GM19395 (cell line): ENCODE results near the gene PSMG3.

Experiments used
- ATAC-seq: cut with Tn5 transposase; IDR thresholded peaks from one replicate; pipeline ENCODE4 v1.9.1; 2021; ENCODE audit warnings: mild to moderate bottlenecking, moderate library complexity; ENCODE audit not compliant: unreplicated experiment

Gene PSMG3

DNA sequence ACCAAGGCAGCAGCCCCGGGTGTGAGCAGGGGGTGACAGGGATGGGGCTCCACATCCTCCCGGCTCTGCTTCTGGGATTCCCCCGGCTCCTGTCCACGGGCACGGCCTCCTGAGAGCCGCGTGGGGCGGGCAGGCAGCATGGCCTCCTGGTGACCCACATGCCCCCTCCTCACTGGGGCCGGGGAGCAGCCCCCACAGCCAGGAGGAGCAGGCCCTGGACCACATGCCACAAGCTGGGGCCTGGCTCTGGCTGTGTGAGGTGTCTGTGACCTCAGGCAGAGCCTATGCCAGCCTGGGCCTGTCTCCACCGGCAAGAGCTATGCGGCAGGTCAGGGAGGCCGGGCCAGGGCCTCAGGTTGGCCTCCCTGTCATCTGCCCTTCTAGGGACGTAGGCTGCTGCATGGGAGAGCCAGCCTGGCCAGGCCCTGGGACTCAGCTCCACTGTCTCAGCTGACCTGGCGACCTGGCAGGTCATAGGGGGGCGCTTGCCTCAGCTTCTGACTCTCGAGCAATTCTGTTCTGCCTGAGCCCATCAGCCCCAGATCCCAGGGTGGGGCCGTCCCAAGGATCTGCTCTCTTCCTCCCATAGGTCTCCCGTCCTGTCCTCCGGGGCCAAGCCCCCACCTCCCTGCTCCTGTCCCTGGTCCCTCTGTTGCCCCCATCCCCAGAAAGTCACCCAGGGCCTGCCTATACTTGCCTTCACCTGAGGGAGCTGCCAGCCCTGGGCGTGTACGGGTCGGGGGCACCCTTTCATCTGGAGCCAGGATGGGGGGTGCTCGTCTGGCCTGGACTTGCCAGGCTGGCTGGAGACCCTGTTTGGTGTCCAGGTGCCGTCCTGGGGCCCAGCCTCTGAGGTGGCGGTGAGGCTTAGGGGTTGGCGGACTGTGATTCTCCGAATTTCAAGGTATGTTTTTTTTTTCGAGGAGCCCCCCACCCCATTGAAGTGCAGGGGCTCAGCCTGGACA, 9.9 kb downstream of the PSMG3 start:
- ATAC-seq: no peak

- no peak for ATAC-seq
These were observed 10.8 kb downstream of the PSMG3 start for GRCh38 chr7:1558841-1559625.

- ATAC-seq: no peak
These were observed 11.5 kb downstream of the PSMG3 start for GRCh38 chr7:1558181-1558811.

DNA sequence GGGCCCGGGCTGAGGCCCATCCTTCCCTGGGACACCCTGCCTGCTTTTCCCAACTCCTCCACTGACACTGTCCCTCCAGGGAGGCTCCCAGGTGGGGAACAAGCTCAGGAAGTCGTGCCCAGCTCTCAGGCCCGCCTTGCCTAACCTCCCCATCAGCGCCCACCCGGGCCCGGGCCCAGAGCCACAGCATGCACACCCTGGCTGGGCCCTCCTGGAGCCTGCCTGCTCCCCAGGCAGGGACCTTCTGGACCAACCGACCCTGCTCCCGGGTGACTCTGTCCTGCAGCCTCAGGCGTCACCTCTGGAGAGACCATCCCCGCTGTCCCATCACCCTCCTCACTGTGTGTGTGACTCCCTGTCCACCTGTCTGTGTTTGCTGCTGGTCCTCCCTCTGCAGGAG, 12.1 kb downstream of the PSMG3 start:
- no peak for ATAC-seq

GRCh38 chr7:1557006-1557405, 12.8 kb downstream of the PSMG3 start:
- no peak for ATAC-seq

- no peak for ATAC-seq
These were observed 13.9 kb downstream of the PSMG3 start, which contains the start of gene TMEM184A for GRCh38 chr7:1555813-1556543. TSS of gene TMEM184A (minus strand) at chr7:1556205. CDS start at chr7:1555484, 721 bp downstream.

GRCh38 chr7:1555046-1555812, 14.6 kb downstream of the PSMG3 start:
- no peak for ATAC-seq

- ATAC-seq: no peak
These were observed 15.3 kb downstream of the PSMG3 start for GRCh38 chr7:1554333-1555045.

- ATAC-seq: no peak
These were observed 16.2 kb downstream of the PSMG3 start for GRCh38 chr7:1553512-1554210.

- no peak for ATAC-seq
These were observed 17.6 kb downstream of the PSMG3 start for GRCh38 chr7:1552200-1552599.

DNA sequence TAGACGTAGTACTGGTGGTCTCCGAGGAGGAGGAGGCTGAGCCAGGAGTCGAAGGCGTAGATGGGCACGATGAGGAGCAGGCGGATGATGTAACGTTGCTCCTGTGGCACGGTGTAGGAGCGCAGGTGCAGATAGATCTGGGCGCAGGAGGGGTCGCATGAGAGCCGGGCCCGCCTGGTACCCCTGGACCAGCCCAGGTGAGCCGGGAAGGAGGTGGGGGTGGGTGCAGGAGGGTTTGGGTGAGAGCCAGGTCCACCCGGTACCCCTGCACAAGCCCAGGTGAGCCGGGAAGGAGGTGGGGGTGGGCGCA, 19.0 kb downstream of the PSMG3 start:
- no peak for ATAC-seq

DNA sequence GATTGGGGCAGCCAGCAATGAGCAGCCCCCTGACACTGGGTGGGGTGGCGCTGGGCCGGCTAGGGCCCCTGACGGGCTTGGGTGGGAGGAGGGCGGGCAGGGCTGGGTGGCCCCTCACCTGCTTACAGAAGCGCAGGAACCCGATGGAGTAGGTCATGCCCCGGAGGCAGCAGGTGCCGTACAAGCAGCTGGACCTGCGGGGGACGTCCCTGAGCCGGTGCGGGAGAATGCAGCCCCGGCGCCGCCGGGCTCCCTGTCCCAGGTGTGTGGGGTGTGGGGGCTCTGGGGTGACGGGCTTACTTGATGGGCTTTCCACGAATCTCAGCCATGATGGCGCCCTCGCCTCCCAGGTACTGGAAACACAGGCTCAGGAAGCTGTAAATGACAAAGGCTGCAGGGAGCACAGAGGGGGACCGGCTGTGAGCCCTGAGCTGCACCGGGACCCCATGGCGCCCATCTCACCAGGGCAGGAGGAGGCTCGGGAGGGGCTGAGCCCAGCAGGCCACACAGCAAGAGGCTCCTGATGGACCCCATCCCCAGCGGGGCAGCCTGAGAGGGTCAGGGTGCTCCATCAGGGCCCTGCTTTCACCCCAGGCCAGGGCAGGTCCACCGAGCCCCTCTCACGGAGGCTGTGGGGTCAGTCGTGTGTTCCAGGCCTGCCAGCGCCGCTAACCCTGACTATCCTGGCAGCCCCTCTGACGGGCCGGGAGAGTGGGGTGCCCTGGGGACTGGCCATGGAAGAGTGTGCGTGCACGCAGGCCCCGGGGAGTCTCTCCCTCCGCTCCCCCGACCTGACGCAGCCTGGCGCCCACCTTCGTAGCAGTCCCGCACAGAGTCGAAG, 19.6 kb downstream of the PSMG3 start:
- ATAC-seq: no peak

DNA sequence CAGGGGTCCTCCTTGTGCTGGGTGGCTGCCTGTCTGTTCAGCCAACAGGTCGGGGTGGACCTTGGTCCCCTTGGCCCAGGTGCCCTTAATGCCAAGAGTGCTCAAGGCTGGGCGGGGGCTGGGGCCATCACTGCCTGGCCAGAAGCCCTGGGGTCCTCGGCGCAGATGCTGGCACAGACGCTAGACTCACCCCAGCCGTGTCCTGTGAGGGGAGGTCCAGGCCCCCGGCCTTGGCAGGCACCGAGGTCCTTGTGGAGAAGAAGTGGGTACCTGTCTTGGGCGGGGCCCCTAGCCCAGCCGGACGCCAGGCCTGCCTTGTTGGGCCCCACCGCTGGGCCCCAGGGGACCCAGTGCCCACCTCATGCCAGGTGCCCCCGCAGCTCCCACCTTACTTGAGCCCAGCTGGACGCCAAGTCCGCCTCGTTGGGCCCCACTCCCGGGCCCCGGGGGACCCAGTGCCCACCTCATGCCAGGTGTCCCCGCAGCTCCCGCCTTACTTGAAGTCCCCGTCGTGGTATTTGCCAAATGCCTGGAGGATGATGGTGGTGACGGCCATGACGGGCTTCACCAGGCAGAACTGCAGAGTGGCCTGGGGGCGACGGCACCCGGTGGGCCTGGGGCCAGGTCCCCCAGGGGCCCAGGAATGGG, 20.4 kb downstream of the PSMG3 start:
- no peak for ATAC-seq

- ATAC-seq: no peak
These were observed 20.9 kb downstream of the PSMG3 start for GRCh38 chr7:1548944-1549343.

- ATAC-seq: no peak
These were observed 21.4 kb downstream of the PSMG3 start for GRCh38 chr7:1548438-1548831.

GRCh38 chr7:1547777-1548437, 21.9 kb downstream of the PSMG3 start:
- no peak for ATAC-seq
